ENCODE results near the gene PSMB1.
"Not testable (repeated sequence)": the region's sequence is repeated elsewhere in the genome, so short reads cannot be mapped to it uniquely, and the experiment has no call there.

Gene PSMB1

GRCh38 chr6:170502733-170503413 is 50.2 kb downstream of the PSMB1 start:
- not testable (repeated sequence) for DNase-seq (ENCODE audit: low read depth in 3 of 3)

GRCh38 chr6:170502268-170502667 is 50.8 kb downstream of the PSMB1 start:
- DNase-seq (ENCODE audit: low read depth in 3 of 3): not testable (repeated sequence)

- no peak for DNase-seq (ENCODE audit: low read depth in 3 of 3)
These were observed 52.0 kb downstream of the PSMB1 start for GRCh38 chr6:170500955-170501590.

- no peak for DNase-seq (ENCODE audit: low read depth in 3 of 3)
These were observed 55.2 kb downstream of the PSMB1 start for GRCh38 chr6:170497841-170498301.

- no peak for DNase-seq (ENCODE audit: low read depth in 3 of 3)
These were observed 59.8 kb downstream of the PSMB1 start for GRCh38 chr6:170493354-170493753.

GRCh38 chr6:170490259-170490658 is 62.8 kb downstream of the PSMB1 start:
- no peak for DNase-seq (ENCODE audit: low read depth in 3 of 3)

GRCh38 chr6:170489836-170490235 is 63.3 kb downstream of the PSMB1 start:
- no peak for DNase-seq (ENCODE audit: low read depth in 3 of 3)

GRCh38 chr6:170487707-170488329 is 65.3 kb downstream of the PSMB1 start:
- no peak for DNase-seq (ENCODE audit: low read depth in 3 of 3)

GRCh38 chr6:170485159-170485558 is 67.9 kb downstream of the PSMB1 start:
- no peak for DNase-seq (ENCODE audit: low read depth in 3 of 3)
